Adipocyte (in vitro differentiated cells): ENCODE measurements around the gene IFI35.

Experiments used
- DNase-seq: peaks from one replicate; pipeline ENCODE4 v3.0.0-alpha.2; 2015; ENCODE audit warnings: low read depth
- H3K27me3 ChIP-seq: replicated peaks from 2 replicates; pipeline ENCODE4 v1.7.0; 2013; ENCODE audit warnings: mild to moderate bottlenecking, low read length, moderate library complexity; ENCODE audit not compliant: control insufficient read depth, insufficient read depth
- H3K36me3 ChIP-seq: 2 replicates; pipeline ENCODE4 v1.7.0; 2013; ENCODE audit warnings: low read length, mild to moderate bottlenecking, moderate library complexity; ENCODE audit not compliant: control insufficient read depth, insufficient read depth, severe bottlenecking
- H3K4me1 ChIP-seq: 2 replicates; pipeline ENCODE4 v1.7.0; 2013; ENCODE audit warnings: mild to moderate bottlenecking, low read length, moderate library complexity; ENCODE audit not compliant: control insufficient read depth, insufficient read depth
- H3K4me3 ChIP-seq: 2 replicates; pipeline ENCODE4 v1.7.0; 2013; ENCODE audit warnings: mild to moderate bottlenecking, low read length, moderate library complexity
- H3K9ac ChIP-seq: 2 replicates; pipeline ENCODE4 v1.7.0; 2013; ENCODE audit warnings: mild to moderate bottlenecking, low read length, moderate library complexity
- H3K9me3 ChIP-seq: 2 replicates; pipeline ENCODE4 v1.7.0; 2013; ENCODE audit warnings: mild to moderate bottlenecking, low read length, moderate library complexity; ENCODE audit not compliant: control insufficient read depth

Gene IFI35

GRCh38 chr17:43018008-43018853 is 11.6 kb downstream of the IFI35 start:
- Histone ChIP-seq H3K4me1 (peaks cover 55% of the 10 kb centered on the region), H3K4me3 (peak overlapping the region; percentile 99), H3K36me3 (peaks cover 47% of the 10 kb centered on the region), H3K9me3 (no peaks in the 10 kb centered on the region), H3K9ac (peak overlapping the region; percentile 98), H3K27me3 (no peaks in the 10 kb centered on the region)
- no peak for DNase-seq

GRCh38 chr17:43018932-43019331 is 12.3 kb downstream of the IFI35 start:
- no peak for DNase-seq
- H3K27me3 ChIP-seq: no peaks in the 10 kb centered on the region
- peaks cover 42% of the 10 kb centered on the region for H3K36me3 ChIP-seq
- peak overlapping the region; percentile 99 for H3K4me3 ChIP-seq
- peaks cover 52% of the 10 kb centered on the region for H3K4me1 ChIP-seq
- peak overlapping the region; percentile 98 for H3K9ac ChIP-seq
- no peaks in the 10 kb centered on the region for H3K9me3 ChIP-seq

- no peaks in the 10 kb centered on the region for H3K27me3 ChIP-seq
- peak overlapping the region; percentile 98 for H3K9ac ChIP-seq
- H3K9me3 ChIP-seq: no peaks in the 10 kb centered on the region
- no peak for DNase-seq
- H3K36me3 ChIP-seq: peaks cover 37% of the 10 kb centered on the region
- peak overlapping the region; percentile 99 for H3K4me3 ChIP-seq
- H3K4me1 ChIP-seq: peaks cover 47% of the 10 kb centered on the region
Measured at GRCh38 chr17:43019418-43019817, 12.8 kb downstream of the IFI35 start.

- Histone ChIP-seq H3K4me3 (peak overlapping the region; percentile 99), H3K4me1 (peaks cover 43% of the 10 kb centered on the region), H3K27me3 (no peaks in the 10 kb centered on the region), H3K9me3 (no peaks in the 10 kb centered on the region), H3K36me3 (peaks cover 32% of the 10 kb centered on the region), H3K9ac (peak overlapping the region; percentile 98)
- DNase-seq: no peak
Measured at GRCh38 chr17:43020030-43020621, 13.5 kb downstream of the IFI35 start.

GRCh38 chr17:43020789-43021740 is 14.5 kb downstream of the IFI35 start:
- peaks cover 24% of the 10 kb centered on the region for H3K36me3 ChIP-seq
- DNase-seq: peak; percentile 80
- no peaks in the 10 kb centered on the region for H3K9me3 ChIP-seq
- peaks cover 34% of the 10 kb centered on the region for H3K4me1 ChIP-seq
- peak overlapping the region; percentile 98 for H3K9ac ChIP-seq
- peak overlapping the region; percentile 99 for H3K4me3 ChIP-seq
- no peaks in the 10 kb centered on the region for H3K27me3 ChIP-seq

GRCh38 chr17:43021741-43022512 is 15.3 kb downstream of the IFI35 start, which contains the start of gene VAT1:
Gene VAT1 (minus strand): TSS chr17:43022385. CDS start chr17:43022322, 63 bp downstream.
- DNase-seq: peak; percentile 92
- Histone ChIP-seq H3K4me1 (peaks cover 30% of the 10 kb centered on the region), H3K9ac (peak within 1 kb of the TSS; percentile 98), H3K9me3 (no peaks in the 10 kb centered on the region), H3K27me3 (no peaks in the 10 kb centered on the region), H3K36me3 (peaks cover 16% of the 10 kb centered on the region), H3K4me3 (peak within 1 kb of the TSS; percentile 99)

GRCh38 chr17:43024407-43025289 is 18.1 kb downstream of the IFI35 start, which contains the start of gene RND2:
Gene RND2 (plus strand): TSS chr17:43025231. CDS start chr17:43025348, 117 bp downstream.
- DNase-seq: peak; percentile 98
- H3K4me3 ChIP-seq: peak within 1 kb of the TSS; percentile 81
- H3K9ac ChIP-seq: peak within 1 kb of the TSS; percentile 69

GRCh38 chr17:43025290-43025657 is 18.7 kb downstream of the IFI35 start:
- Histone ChIP-seq H3K4me1 (peaks cover 14% of the 10 kb centered on the region), H3K36me3 (no peaks in the 10 kb centered on the region), H3K9ac (no peak overlapping the region), H3K9me3 (no peaks in the 10 kb centered on the region), H3K27me3 (no peaks in the 10 kb centered on the region), H3K4me3 (no peak overlapping the region)
- DNase-seq: no peak

More at GRCh38 chr17:43024407-43025289, 18.1 kb downstream of the IFI35 start, which contains the start of gene RND2:
- Histone ChIP-seq H3K27me3 (no peaks in the 10 kb centered on the region), H3K4me1 (peaks cover 15% of the 10 kb centered on the region), H3K9me3 (no peaks in the 10 kb centered on the region), H3K36me3 (no peaks in the 10 kb centered on the region)

- no peak overlapping the region for H3K9ac ChIP-seq
- H3K4me3 ChIP-seq: no peak overlapping the region
- H3K36me3 ChIP-seq: no peaks in the 10 kb centered on the region
- no peak for DNase-seq
- peaks cover 14% of the 10 kb centered on the region for H3K4me1 ChIP-seq
- H3K27me3 ChIP-seq: no peaks in the 10 kb centered on the region
- H3K9me3 ChIP-seq: no peaks in the 10 kb centered on the region
Measured at GRCh38 chr17:43025766-43026537, 19.4 kb downstream of the IFI35 start.
